A673 (cell line): ENCODE results near the gene RHBDL2.

Source experiments
- EZH2 ChIP-seq: fragments of 200-600 bp; sonication (generic); IDR thresholded peaks from 2 replicates; pipeline ENCODE4 v1.6.1; 2017; ENCODE audit warnings: borderline replicate concordance, low read depth, mild to moderate bottlenecking, mixed read lengths, antibody characterized with exemption, low read length; ENCODE audit not compliant: poor library complexity, severe bottlenecking
- TF ChIP-seq, protein P1 (sequence below): fragments of 300-800, 200-600 bp; sonication (generic); conservative IDR thresholded peaks from 2 replicates; pipeline ENCODE4 v1.5.1; 2017; ENCODE audit warnings: low read depth, mild to moderate bottlenecking, antibody characterized with exemption, low read length, moderate library complexity, mixed read lengths

DNA sequence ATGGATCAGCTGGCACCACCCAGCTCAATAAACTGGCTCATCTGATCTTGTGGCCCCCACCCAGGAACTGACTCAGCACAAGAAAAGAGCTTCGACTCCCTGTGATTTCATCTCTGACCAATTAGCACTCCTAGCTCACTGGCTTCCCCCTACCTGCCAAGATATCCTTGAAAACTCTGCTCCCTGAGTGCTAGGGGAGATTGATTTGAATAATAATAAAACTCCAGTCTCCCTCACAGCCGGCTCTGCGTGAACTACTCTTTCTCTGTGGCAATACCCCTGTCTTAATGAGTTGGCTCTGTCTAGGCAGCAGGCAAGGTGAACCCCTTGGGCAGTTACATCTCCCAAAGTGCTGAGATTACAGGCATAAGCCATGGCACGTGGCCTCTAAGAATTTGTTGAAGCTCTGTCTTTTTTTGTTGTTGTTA is 11.8 kb upstream of the RHBDL2 start:
- TF ChIP-seq, protein P1, sequence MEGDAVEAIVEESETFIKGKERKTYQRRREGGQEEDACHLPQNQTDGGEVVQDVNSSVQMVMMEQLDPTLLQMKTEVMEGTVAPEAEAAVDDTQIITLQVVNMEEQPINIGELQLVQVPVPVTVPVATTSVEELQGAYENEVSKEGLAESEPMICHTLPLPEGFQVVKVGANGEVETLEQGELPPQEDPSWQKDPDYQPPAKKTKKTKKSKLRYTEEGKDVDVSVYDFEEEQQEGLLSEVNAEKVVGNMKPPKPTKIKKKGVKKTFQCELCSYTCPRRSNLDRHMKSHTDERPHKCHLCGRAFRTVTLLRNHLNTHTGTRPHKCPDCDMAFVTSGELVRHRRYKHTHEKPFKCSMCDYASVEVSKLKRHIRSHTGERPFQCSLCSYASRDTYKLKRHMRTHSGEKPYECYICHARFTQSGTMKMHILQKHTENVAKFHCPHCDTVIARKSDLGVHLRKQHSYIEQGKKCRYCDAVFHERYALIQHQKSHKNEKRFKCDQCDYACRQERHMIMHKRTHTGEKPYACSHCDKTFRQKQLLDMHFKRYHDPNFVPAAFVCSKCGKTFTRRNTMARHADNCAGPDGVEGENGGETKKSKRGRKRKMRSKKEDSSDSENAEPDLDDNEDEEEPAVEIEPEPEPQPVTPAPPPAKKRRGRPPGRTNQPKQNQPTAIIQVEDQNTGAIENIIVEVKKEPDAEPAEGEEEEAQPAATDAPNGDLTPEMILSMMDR, result no peak
- TF ChIP-seq EZH2, result no peak
